ENCODE measurements around the gene CEND1. TPM values are rescaled to one million over a fixed set of nuclear protein-coding genes. Genes with fewer than 3 reads are reported as not detected.
A peak's percentile ranks its signal among the peaks of the same experiment; 100 is the strongest.

CEND1 gene
- total RNA-seq, 4 donors from 2014 or later: not detected

- no peak for DNase-seq (ENCODE audit: low spot score)
- TF ChIP-seq CTCF (IDR thresholded peaks at IDR 0.05): no peak
Observed at GRCh38 chr11:760236-760635, 29.7 kb downstream of the CEND1 start.

GRCh38 chr11:749731-750130 is 40.2 kb downstream of the CEND1 start:
- TF ChIP-seq CTCF (IDR thresholded peaks at IDR 0.05): no peak
- no peak for ATAC-seq (ENCODE audit: low FRiP score)
- DNase-seq (ENCODE audit: low spot score): no peak

More at GRCh38 chr11:760236-760635, 29.7 kb downstream of the CEND1 start:
- no peak for ATAC-seq (ENCODE audit: low FRiP score)

GRCh38 chr11:748007-748359 is 41.9 kb downstream of the CEND1 start:
- ATAC-seq (ENCODE audit: low FRiP score) (peak; percentile 15), DNase-seq (ENCODE audit: low spot score) (no peak)
- no peak for TF ChIP-seq CTCF (IDR thresholded peaks at IDR 0.05)

- ATAC-seq (ENCODE audit: low FRiP score) (peak; percentile 94), DNase-seq (ENCODE audit: low spot score) (peak; percentile 65)
- TF ChIP-seq CTCF (IDR thresholded peaks at IDR 0.05): no peak
Observed at GRCh38 chr11:747158-748006, 42.5 kb downstream of the CEND1 start, which contains the start of gene TALDO1. Gene TALDO1, plus strand, starts transcription at chr11:747464. Its CDS starts 18 bp downstream, at chr11:747482.

GRCh38 chr11:746289-747157 is 43.4 kb downstream of the CEND1 start:
- DNase-seq (ENCODE audit: low spot score) (no peak), ATAC-seq (ENCODE audit: low FRiP score) (peak; percentile 25)
- TF ChIP-seq CTCF (IDR thresholded peaks at IDR 0.05): no peak

GRCh38 chr11:745428-745827 is 44.5 kb downstream of the CEND1 start:
- TF ChIP-seq CTCF (IDR thresholded peaks at IDR 0.05): no peak
- ATAC-seq (ENCODE audit: low FRiP score) (no peak), DNase-seq (ENCODE audit: low spot score) (no peak)

All from omental fat pad (tissue), 4 donors.